Sigmoid colon (tissue), 7 donors: ENCODE results near the gene ACAP1. TPM values are rescaled to one million over a fixed set of nuclear protein-coding genes. Genes with fewer than 3 reads are reported as not detected.

ENCODE experiments used
- DNase-seq: peaks from one replicate; pipeline ENCODE4 v3.0.0-alpha.2; 2019
- H3K27ac ChIP-seq, 4 donors: fragments of 200-600 bp; sonication (generic); one replicate each; pipeline ENCODE4 v1.5.1; 2016 to 2019; ENCODE audit warnings: mild to moderate bottlenecking in 1 of 4
- H3K27me3 ChIP-seq, 3 donors: fragments of 200-600 bp; sonication (generic); one replicate each; pipeline ENCODE4 v1.5.1; 2019; ENCODE audit warnings: mild to moderate bottlenecking in 1 of 3
- H3K36me3 ChIP-seq, 4 donors: fragments of 200-600 bp; sonication (generic); one replicate each; pipeline ENCODE4 v1.5.1; 2016 to 2019
- H3K4me1 ChIP-seq, 4 donors: fragments of 200-600 bp; sonication (generic); one replicate each; pipeline ENCODE4 v1.5.1; 2017 to 2019
- H3K4me3 ChIP-seq, 4 donors: fragments of 200-600 bp; sonication (generic); one replicate each; pipeline ENCODE4 v1.5.1; 2017 to 2019; ENCODE audit warnings: mild to moderate bottlenecking in 2 of 4, moderate library complexity in 1 of 4
- H3K9me3 ChIP-seq, 4 donors: fragments of 200-600 bp in 3 of 4; sonication (generic) in 3 of 4; one replicate each; pipeline versions ENCODE4 v1.5.1 to v1.6.1; 2013 to 2019
- EP300 ChIP-seq, 4 donors: sonication (generic); formaldehyde crosslinking; IDR thresholded peaks; one replicate each; pipeline ENCODE4 v1.6.1; 2017; ENCODE audit warnings: antibody characterized with exemption in 4 of 4
- POLR2A ChIP-seq, 2 donors: fragments of 450-650 bp; IDR thresholded peaks; one replicate each; pipeline ENCODE4 v1.6.1; 2016; ENCODE audit warnings: antibody characterized with exemption in 2 of 2, mild to moderate bottlenecking in 2 of 2, moderate library complexity in 2 of 2
- POLR2AphosphoS5 ChIP-seq, 4 donors: sonication (generic); formaldehyde crosslinking; IDR thresholded peaks; one replicate each; pipeline ENCODE4 v1.6.1; 2017; ENCODE audit warnings: antibody characterized with exemption in 4 of 4
- WGBS, 2 donors: extraction: QIAGEN DNeasy Blood & Tissue Kit; methylation state at CpG; one replicate each; pipeline ENCODE4 v1.1.7; 2013; 5-methylcytosine and 5-hydroxymethylcytosine counted together
- intact Hi-C: fragments of 100-400 bp; cut with DNase I; formaldehyde crosslinking; loops from one replicate; pipeline ENCODE4 v1.15.1; 2023
- polyA plus RNA-seq, 3 donors: library from polyadenylated mRNA; stranded (reverse); fragments of 200-250 nt; gene quantifications; one replicate each; pipeline ENCODE4 v1.2.3, GENCODE V29; 2013
- total RNA-seq, 4 donors: library from RNA; depleted of rRNA; stranded (reverse); fragments of >200 nt; gene quantifications; one replicate each; pipeline ENCODE4 v1.1.0, GENCODE V29; 2016
- TF ChIP-seq, protein P1 (sequence below), 4 experiments: fragments of 450-650 bp in 3 of 4; fragments of 200-600 bp in 1 of 4; IDR thresholded peaks; one replicate each; pipeline ENCODE4 v1.5.1; 2016 to 2019; ENCODE audit warnings: antibody characterized with exemption in 4 of 4, mild to moderate bottlenecking in 3 of 4, moderate library complexity in 2 of 4
- donor health status: healthy with polysubstance abuse.
- donor health status: Bipolar disorder and iron deficiency.
- donor health status: healthy.

Gene ACAP1
- total and polyA plus RNA-seq, 7 donors: 1.1 to 55.8 (median 2.5) TPM

DNA sequence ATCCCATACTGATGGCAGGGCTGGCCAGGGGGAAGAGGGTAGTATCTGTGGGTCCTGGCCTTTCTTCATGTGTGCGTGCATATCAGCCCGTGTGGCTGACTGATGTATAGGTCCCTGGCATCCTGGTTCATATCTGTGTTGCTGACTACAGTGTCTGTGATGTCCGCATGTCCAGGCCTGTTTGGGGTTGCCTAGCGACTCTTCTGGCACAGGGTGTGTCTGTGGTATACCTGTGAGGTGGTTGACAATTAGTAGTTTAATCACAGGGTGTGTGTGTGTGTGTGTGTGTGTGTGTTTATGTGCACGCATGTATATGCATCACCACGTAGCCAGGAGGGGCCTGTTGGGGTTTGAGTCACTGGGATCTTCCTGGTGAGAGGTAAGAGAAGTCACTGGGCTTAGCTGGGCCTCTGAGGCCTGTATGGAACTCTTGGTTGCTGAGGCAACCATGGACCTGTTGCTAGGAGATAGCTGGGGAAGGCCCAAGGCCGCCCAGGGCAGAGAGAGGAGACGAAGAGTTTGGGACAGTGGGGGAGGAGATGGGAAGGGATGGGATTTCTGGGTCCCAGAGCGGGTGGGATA lies 18.0 kb downstream of the ACAP1 start:
- peaks cover 0 to 62% (median 48%) of the 10 kb centered on the region in 4 donors for H3K4me1 ChIP-seq
- WGBS, 2 donors: 59 to 73% methylated on average over 9 of the region's 9 CpGs

DNA sequence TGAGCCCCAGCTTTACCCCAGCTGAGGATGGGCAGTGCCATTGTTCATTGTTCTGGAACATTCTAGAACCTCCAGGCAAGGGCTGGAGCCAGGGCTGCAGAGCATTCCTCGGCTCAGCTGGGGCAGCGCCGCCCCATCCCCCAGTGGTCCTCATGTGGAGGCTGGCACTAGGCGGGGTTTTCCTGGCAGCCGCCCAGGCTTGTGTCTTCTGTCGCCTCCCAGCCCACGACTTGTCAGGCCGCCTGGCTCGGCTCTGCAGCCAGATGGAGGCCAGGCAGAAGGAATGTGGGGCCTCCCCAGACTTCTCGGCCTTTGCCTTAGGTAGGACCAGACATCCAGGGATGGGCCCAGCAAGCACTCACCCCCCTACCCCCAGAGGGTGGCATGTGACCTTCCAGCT lies 18.7 kb downstream of the ACAP1 start, which contains the start of gene TMEM95:
TMEM95 (plus strand) TSS at position 104 of the 400 bp plus-strand sequence; CDS start at position 153, 49 bp downstream.
- Histone ChIP-seq H3K9me3 (no peaks in the 10 kb centered on the region), H3K4me1 (peaks cover 0 to 55% (median 41%) of the 10 kb centered on the region in 4 donors), H3K36me3 (no peaks in the 10 kb centered on the region), H3K27me3 (no peaks in the 10 kb centered on the region), H3K27ac (peak within 1 kb of the TSS; percentile 41 to 99 (median 51)), H3K4me3 (no peak within 1 kb of the TSS)
- TF ChIP-seq POLR2AphosphoS5 (IDR thresholded peaks at IDR 0.05) (peak in 1 of 4 donors; percentile 14), POLR2A (IDR thresholded peaks at IDR 0.05) (no peak)
- TF ChIP-seq, protein P1, sequence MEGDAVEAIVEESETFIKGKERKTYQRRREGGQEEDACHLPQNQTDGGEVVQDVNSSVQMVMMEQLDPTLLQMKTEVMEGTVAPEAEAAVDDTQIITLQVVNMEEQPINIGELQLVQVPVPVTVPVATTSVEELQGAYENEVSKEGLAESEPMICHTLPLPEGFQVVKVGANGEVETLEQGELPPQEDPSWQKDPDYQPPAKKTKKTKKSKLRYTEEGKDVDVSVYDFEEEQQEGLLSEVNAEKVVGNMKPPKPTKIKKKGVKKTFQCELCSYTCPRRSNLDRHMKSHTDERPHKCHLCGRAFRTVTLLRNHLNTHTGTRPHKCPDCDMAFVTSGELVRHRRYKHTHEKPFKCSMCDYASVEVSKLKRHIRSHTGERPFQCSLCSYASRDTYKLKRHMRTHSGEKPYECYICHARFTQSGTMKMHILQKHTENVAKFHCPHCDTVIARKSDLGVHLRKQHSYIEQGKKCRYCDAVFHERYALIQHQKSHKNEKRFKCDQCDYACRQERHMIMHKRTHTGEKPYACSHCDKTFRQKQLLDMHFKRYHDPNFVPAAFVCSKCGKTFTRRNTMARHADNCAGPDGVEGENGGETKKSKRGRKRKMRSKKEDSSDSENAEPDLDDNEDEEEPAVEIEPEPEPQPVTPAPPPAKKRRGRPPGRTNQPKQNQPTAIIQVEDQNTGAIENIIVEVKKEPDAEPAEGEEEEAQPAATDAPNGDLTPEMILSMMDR (IDR thresholded peaks at IDR 0.05): no peak
- WGBS, 2 donors: 64 to 74% methylated on average over 10 of the region's 10 CpGs
- DNase-seq: peak; percentile 78
- intact Hi-C loops: loop anchor here (2.0 kb wide), 1 partner anchor 206 kb away; the partner anchor contains the start of gene SENP3

More for the DNA sequence above, 18.0 kb downstream of the ACAP1 start:
- Histone ChIP-seq H3K27me3 (no peaks in the 10 kb centered on the region), H3K36me3 (no peaks in the 10 kb centered on the region), H3K9me3 (no peaks in the 10 kb centered on the region), H3K4me3 (no peak overlapping the region), H3K27ac (peak overlapping the region; percentile 16 to 99 (median 51))
- TF ChIP-seq POLR2AphosphoS5 (IDR thresholded peaks at IDR 0.05) (no peak), EP300 (IDR thresholded peaks at IDR 0.05) (no peak), POLR2A (IDR thresholded peaks at IDR 0.05) (no peak)
- TF ChIP-seq, protein P1 (IDR thresholded peaks at IDR 0.05): no peak
- DNase-seq: no peak
- intact Hi-C loops: loop anchor here (2.0 kb wide), 1 partner anchor 206 kb away; the partner anchor contains the start of gene SENP3

DNA sequence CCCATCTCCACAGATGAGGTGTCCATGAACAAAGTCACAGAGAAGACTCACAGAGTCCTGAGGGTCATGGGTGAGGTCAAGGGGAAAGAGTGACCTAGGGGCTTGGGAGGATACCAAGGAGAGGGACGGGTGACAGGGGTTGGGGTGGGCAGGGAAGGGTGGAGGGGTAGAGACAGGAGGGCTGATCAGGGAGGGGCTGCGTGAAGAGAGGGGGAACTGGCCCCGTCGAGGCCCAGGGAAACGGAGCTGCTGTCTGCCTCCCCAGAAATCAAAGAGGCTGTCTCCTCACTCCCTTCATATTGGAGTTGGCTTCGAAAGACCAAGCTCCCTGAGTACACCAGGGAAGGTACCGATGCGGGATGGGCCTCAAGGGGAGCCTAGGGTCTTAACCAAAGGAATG lies 19.2 kb downstream of the ACAP1 start:
- no peaks in the 10 kb centered on the region for H3K36me3 ChIP-seq
- WGBS, 2 donors: 82% methylated on average over 8 of the region's 8 CpGs
- TF ChIP-seq, protein P1 (IDR thresholded peaks at IDR 0.05): no peak
- TF ChIP-seq EP300 (IDR thresholded peaks at IDR 0.05) (no peak), POLR2AphosphoS5 (IDR thresholded peaks at IDR 0.05) (no peak), POLR2A (IDR thresholded peaks at IDR 0.05) (no peak)
- H3K27ac ChIP-seq: peak overlapping the region; percentile 41 to 99 (median 51)
- no peaks in the 10 kb centered on the region for H3K27me3 ChIP-seq
- H3K4me1 ChIP-seq: peaks cover 0 to 50% (median 38%) of the 10 kb centered on the region in 4 donors
- DNase-seq: no peak
- no peaks in the 10 kb centered on the region for H3K9me3 ChIP-seq
- no peak overlapping the region for H3K4me3 ChIP-seq
- intact Hi-C loops: loop anchor here (2.0 kb wide), 1 partner anchor 205 kb away; the partner anchor contains the start of gene SENP3

DNA sequence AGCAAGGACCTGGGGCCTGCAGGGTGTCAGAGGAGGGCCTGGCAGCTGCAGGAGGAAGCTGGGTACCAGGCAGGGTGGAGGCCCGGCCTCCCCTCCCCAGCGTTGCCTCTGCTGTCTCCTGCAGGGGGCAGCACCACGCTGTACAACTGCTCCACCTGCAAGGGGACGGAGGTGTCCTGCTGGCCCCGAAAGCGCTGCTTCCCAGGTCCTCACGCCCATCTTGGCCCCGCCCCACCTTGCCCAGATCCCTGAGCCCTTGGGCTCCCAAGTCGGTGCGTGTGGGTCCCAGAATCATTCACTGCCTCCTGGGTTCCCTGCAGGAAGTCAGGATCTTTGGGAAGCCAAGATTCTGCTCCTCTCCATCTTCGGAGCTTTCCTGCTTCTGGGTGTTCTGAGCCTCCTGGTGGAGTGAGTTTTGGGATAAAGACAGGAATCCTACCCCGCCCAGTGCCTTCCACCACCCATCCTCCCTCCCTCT lies 19.8 kb downstream of the ACAP1 start:
- peak; percentile 90 for DNase-seq
- Histone ChIP-seq H3K4me1 (peaks cover 0 to 45% (median 38%) of the 10 kb centered on the region in 4 donors), H3K27ac (peak overlapping the region; percentile 41 to 99 (median 51)), H3K4me3 (no peak overlapping the region), H3K27me3 (no peaks in the 10 kb centered on the region), H3K36me3 (no peaks in the 10 kb centered on the region), H3K9me3 (no peaks in the 10 kb centered on the region)
- intact Hi-C loops: loop anchor here (1.0 to 2.0 kb wide), 3 partner anchors 39 to 81 kb away; partner anchors contain the start of genes PLSCR3 and TMEM256
- WGBS, 2 donors: 5 to 10% methylated on average over 12 of the region's 12 CpGs
- TF ChIP-seq EP300 (IDR thresholded peaks at IDR 0.05) (no peak), POLR2AphosphoS5 (IDR thresholded peaks at IDR 0.05) (peak in 2 of 4 donors; percentile 15 to 17), POLR2A (IDR thresholded peaks at IDR 0.05) (no peak)
- TF ChIP-seq, protein P1 (IDR thresholded peaks at IDR 0.05): peak; percentile 81 to 93 (median 86)
